Mesodermal cell (in vitro differentiated cells): ENCODE data around the gene ECPAS.
"Not testable (repeated sequence)": the region's sequence is repeated elsewhere in the genome, so short reads cannot be mapped to it uniquely, and the experiment has no call there.

Experiments
- H3K27ac ChIP-seq: 2 replicates; pipeline ENCODE4 v1.7.0; 2013; ENCODE audit warnings: mild to moderate bottlenecking, low read depth, low read length, moderate library complexity; ENCODE audit not compliant: severe bottlenecking
- H3K36me3 ChIP-seq: 2 replicates; pipeline ENCODE4 v1.7.1; 2013; ENCODE audit warnings: mild to moderate bottlenecking, low read length, moderate library complexity; ENCODE audit not compliant: control insufficient read depth, insufficient read depth
- H3K4me1 ChIP-seq: one replicate; pipeline ENCODE4 v1.7.1; 2013; ENCODE audit warnings: mild to moderate bottlenecking, low read length; ENCODE audit not compliant: insufficient read depth, control insufficient read depth, poor library complexity, severe bottlenecking
- H3K4me3 ChIP-seq: 2 replicates; pipeline ENCODE4 v1.7.0; 2013; ENCODE audit warnings: low read length, control low read depth, mild to moderate bottlenecking; ENCODE audit not compliant: insufficient read depth, poor library complexity, severe bottlenecking; ENCODE audit errors: extremely low read depth
- H3K9me3 ChIP-seq: 2 replicates; pipeline ENCODE4 v1.7.1; 2013; ENCODE audit warnings: mild to moderate bottlenecking, low read length, moderate library complexity; ENCODE audit not compliant: control insufficient read depth
- WGBS, 2 experiments: methylation state at CpG; one replicate each; pipeline ENCODE4 v1.1.5; 2013; ENCODE audit warnings: missing lambda C conversion rate in 2 of 2; ENCODE audit not compliant: insufficient coverage in 2 of 2; 5-methylcytosine and 5-hydroxymethylcytosine counted together

The ECPAS gene

DNA sequence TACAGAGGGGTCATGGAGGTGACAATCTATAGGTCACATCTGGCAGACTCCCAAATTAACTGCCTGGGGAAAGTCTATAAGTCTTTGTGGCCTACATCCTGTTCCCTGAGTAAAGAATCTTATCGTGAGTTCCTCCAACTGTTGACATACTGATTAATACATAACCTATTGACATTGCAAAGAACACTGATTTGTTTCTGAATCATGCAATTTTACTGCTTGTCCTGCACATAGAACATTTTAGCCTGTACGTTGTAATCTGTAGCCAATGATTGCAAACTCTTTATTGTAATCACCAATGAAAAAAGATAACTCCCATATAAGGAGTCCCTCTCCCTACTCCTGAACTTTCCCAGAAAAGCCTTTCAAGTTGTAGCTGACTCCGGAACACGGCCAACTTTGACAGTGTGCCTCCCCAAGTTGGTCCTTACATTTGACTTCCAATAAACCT is 135.3 kb downstream of the ECPAS start:
- Histone ChIP-seq H3K9me3 (no peaks in the 10 kb centered on the region), H3K4me3 (no peak overlapping the region), H3K36me3 (no peaks in the 10 kb centered on the region), H3K4me1 (no peaks in the 10 kb centered on the region), H3K27ac (no peak overlapping the region)
- 89 to 91% methylated on average over 3 to 4 of the region's 4 CpGs for WGBS, 2 experiments

DNA sequence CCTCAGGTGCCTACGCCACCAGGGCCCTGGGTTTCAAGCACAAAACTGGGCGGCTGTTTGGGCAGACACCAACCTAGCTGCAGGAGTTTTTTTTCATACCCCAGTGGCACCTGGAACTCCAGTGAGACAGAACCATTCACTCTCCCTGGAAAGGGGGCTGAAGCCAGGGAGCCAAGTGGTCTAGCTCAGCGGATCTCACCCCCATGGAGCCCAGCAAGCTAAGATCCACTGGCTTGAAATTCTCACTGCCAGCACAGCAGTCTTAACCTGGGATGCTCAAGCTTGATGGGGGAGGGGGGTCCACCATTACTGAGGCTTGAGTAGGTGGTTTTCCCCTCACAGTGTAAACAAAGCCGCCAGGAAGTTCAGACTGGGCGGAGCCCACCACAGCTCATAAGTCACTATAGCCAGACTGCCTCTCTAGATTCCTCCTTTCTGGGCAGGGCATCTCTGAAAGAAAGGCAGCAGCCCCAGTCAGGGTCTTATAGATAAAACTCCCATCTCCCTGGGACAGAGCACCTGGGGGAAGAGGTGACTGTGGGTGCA is 149.8 kb downstream of the ECPAS start:
- H3K9me3 ChIP-seq, H3K36me3 ChIP-seq, H3K4me1 ChIP-seq, H3K27ac ChIP-seq, H3K4me3 ChIP-seq: not testable (repeated sequence)
- 95 to 100% methylated on average over 1 to 2 of the region's 5 CpGs for WGBS, 2 experiments

DNA sequence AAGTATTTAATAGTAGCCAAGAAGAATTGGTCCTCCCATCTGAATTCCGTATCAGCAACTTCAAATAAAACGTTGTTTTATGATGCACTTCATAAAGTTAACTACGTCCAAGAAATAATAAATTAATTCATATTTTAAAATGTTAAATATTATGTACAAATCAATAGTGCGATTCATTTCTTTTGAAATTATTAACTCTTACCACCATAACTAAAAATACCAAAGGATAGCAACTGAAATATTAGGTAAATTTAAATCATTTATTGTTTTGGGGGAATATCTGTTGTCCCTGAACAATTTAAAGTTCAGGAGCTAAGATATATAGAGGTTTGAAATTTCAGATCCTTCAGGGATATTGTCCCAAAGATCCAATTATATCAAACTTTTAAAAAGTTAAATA is 154.1 kb downstream of the ECPAS start, which contains the start of gene OR2K2:
Gene OR2K2, minus strand, starts transcription at position 101 of the 400 bp plus-strand sequence. CDS start 1,791 bp downstream, outside the sequence.
- WGBS, 2 experiments: no CpG with 5 or more reads among the region's 4 CpGs
- no peaks in the 10 kb centered on the region for H3K4me1 ChIP-seq
- no peaks in the 10 kb centered on the region for H3K9me3 ChIP-seq
- H3K4me3 ChIP-seq: no peak within 1 kb of the TSS
- no peaks in the 10 kb centered on the region for H3K36me3 ChIP-seq
- H3K27ac ChIP-seq: no peak within 1 kb of the TSS

DNA sequence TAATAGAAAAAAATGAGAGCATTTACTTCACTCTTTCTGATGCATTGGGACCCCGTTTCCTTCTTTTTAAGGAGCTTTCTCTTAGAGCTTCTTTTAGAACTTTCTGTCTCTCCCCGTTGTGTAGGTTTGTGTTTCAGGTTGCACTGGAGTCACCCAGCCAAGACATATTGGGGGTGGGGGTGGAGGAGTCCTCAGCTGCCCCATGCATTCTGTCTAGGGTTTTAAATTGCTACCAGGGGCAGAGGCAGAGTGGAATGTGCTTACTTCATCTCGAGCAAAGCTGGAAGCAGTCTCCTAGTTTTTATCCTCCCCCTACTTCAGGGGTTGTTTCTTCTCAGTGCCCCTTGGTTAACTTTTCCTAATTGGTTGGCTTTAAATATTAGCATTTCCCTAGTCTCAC is 163.6 kb downstream of the ECPAS start:
- Histone ChIP-seq H3K36me3 (no peaks in the 10 kb centered on the region), H3K27ac (no peak overlapping the region), H3K4me1 (no peaks in the 10 kb centered on the region), H3K4me3 (no peak overlapping the region), H3K9me3 (no peaks in the 10 kb centered on the region)
- WGBS, 2 experiments: 92% methylated on average over 2 of the region's 3 CpGs; no CpG with 5 or more reads in 1 of the 2 experiments

DNA sequence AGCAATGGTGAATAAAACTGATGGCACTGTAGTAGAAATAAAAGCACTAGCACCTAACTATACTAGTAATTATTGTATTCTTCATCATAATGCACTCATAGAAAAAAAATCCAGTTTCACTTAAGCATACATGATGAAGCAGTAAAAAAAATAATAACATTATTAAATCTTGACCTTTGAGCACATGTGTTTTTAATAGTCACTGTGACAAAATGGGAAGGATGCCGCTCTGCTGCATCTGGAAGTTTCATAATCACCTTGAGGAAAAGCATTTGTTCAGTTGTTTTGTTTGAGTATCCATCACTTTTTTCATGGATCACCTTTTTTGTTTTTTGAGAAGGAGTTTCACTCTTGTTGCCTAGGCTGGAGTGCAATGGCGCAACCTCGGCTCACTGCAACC is 167.4 kb downstream of the ECPAS start:
- WGBS, 2 experiments: 90 to 100% methylated on average over 2 of the region's 3 CpGs
- H3K27ac ChIP-seq: no peak overlapping the region
- H3K4me1 ChIP-seq: no peaks in the 10 kb centered on the region
- no peak overlapping the region for H3K4me3 ChIP-seq
- no peaks in the 10 kb centered on the region for H3K9me3 ChIP-seq
- H3K36me3 ChIP-seq: no peaks in the 10 kb centered on the region
